DMS 273 (cell line): ENCODE measurements around the gene TCEA3.

Experiments used
- DNase-seq: peaks from one replicate; lab custom pipeline; 2025; ENCODE audit not compliant: unreplicated experiment; lab: John Stamatoyannopoulos, UW

Gene TCEA3

DNA sequence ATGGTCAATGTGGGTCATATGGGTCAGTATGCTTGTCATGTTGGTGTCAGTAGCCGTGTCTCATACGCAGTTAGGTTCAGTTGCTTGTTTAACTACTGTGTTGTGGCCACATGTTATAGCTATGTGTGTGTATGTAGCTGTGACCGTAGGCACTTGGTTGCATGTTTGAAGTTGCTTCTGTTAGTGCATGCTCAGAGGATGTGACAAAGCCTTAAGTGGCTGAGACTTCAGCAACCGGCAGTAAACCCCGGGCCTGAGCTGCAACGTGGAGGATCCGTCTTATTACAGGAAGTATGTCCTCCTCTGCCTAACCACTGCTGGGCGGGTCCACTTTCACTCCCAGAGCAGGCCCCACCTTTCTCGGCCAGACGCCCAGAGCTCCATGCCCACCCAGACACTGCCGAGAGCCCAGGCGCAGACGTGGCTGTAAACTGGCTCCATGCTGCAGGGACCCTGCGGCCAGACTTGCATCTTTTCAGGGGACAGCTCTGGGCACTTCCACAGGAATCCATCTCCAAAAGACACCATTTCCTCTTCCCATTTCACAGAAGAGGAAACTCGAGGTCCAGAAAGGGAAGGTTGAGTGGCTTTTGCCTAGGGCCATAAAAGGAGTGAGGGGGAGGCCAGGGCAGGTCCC lies 2.2 kb downstream of the TCEA3 start:
- DNase-seq, result no peak

DNA sequence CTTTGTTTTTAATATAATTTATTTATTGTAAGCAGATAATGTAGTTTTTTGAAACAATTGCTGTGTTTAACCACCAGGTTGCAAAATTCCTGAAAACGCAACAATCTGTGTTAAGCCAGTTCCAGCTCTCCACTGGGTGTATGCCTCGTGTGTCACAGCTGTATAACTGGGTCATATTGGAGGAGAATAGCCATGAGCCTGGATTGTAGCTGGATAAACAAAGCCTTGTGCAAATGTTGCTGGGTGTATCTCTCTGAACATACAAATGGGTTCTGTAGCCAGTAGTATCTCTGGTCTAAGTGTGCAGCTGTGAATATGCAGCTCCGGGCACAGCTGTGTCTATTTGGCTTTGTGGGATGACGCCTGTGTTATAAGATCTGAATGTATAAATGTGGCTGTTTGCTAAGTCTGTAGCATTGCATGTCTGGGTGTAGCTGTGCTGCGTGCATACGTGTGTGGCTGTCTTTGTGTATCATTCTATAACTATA lies 2.8 kb downstream of the TCEA3 start:
- DNase-seq, result peak; percentile 21

DNA sequence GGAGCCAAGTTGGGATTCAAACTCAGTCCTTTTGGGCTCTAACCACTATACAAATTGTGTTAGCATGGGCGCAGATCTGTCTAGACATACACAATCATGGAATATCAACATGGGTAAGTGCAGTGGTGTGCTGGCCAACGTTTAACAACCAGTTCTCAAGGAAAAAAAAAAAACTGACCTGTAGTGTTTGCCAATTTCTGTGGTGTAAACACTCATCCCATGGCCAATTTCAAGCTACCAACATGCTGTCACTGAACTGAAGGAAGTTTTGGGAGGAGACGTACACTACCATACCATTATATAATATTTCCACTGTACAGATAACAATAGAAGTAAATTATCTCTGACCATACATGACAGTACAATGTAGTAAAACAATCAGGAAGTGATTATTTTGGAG lies 3.2 kb downstream of the TCEA3 start:
- DNase-seq, result no peak

DNA sequence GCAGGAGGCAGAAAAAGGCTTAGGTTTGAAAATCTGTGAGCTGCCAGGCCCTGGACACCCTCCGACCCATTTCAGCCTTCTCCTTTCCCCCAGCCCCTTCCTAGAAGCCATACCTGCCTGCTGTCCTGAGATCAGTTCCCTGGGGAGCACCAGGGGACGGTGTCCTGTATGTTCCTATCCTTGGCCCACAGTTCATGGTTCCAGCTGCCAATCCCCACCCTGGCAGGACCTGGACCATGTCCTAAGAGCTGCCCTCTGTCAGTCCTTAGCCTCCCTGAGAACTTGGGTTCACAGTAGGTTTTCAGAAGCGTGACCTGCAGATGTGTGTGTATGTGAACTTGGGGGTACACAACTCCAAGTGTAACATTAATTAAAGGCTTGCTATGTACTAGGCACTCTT lies 3.8 kb downstream of the TCEA3 start:
- DNase-seq, result no peak

DNA sequence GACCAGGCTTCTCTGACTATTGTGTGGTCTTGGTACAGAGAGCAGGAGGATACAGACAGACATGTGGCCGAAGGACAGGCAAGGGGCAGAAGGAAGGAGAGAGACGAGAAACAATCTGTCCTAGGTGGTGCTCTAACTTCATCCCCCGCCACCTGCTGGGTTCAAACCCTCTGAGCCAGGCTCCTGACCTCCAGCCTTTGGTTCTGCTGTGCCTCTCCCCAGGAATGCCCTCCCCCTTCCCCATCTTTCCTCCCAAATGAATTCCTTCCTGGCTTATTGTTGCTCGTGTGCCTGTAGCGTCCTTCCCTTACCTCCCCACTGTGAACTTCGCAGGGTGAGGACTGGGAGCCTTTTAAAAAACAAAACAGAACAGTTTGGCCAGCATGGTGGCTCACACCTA lies 5.4 kb downstream of the TCEA3 start:
- DNase-seq, result peak; percentile 26

DNA sequence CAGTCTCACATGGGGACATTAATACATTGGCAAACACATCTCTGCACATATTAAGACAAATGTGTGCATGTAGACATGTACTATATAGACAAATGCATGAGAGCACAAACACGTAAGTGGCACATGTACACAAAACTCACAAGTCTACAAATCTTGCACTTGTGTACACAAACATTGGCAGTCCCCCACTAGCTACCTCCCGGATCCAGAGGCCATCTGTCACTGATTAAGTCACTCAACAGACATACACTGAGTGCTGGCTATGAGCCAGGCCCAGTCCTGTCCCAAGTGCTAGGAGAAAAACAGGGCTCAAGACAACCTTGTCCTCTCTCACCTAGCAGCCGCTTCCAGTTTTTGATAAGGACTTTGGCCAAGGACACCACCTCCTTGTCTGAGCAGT lies 7.0 kb downstream of the TCEA3 start:
- peak; percentile 97 for DNase-seq

DNA sequence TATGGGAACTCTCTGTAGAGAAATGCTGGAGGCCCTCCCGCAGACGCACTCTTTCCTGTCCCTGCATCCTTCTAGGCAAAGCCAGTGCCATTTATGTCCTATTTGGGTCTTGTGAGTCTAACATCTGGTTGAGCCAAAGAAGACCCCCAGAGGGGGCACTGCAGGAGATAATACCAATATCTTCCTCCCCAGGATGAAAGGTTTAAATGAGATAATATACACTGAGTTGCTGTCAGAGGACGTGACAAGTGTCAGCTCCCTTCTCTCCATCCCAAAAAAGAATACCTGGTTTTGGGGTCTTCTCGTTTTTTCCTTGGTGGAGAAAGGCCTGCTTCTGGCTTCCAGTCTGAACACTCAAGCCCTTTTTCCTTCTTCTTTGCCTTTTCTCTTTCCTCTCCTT lies 7.6 kb downstream of the TCEA3 start:
- DNase-seq, result no peak

DNA sequence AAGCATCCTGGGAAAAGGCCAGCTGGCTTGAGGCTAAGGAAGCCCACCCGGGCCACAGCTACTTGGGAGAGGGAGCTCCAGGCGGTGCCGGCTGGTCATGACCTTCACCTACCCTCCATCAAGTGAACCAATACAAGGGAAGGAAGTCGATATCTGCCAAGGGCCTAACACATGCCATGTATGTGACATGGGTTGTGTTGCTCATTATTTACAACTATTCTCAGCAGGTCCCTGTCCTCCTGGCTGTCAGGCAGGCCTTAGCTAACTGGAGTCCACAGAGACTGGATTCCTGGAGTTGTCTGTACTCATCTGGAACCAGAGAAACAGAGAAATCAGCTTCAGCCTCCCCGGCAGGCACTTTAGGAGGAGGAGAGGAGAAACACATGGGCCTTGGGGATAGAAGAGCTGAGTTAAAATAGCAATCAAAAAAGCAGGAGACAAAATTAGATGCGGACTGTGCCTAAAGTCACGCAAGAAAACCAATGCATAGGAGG lies 15.7 kb downstream of the TCEA3 start:
- DNase-seq, result no peak

DNA sequence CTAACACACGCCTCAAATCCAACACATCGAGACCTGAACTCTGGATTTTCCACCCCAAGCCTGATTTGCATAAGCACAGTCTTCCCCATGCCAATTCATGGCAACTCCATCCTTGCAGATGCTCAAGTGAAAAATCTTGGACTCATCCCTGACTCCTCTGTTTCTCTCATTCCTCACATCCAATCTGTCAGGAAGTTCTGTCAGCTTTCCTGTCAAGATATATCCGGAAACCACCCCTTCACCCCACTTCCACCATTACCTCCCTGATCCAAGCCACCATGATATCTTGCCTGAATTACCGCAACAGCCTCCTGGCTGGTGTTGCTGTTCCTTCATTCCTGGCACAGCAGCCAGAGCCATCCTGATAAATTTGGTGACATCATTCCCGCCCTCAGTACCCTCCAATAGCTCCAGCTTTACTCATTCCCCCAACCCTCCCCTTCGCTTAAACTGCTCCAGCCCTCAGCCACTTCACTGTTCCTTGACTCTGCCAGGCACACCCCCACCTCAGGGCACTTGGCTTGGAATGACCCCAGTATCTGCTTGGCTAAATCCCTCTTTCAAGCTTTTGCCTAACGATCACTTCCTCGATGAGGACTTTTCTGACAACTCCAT lies 17.4 kb downstream of the TCEA3 start:
- no peak for DNase-seq

DNA sequence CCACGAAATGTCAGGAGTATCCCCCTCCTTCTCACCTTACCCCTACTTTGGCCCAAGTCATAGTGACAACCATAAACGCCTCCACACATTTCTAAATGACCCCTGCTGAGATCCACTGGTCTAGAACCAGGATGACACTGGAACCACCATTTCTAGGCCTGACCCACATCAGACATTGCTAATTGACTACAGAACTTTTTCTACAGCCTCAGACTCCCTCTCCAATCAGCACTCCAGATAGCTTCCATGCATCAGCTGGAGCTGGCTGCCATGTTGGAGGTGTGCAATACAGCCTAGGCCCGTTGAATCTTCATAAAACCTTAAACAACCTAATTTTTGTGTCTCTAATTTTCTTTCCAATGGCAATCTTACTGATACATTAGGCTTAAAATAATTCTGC lies 18.6 kb downstream of the TCEA3 start:
- no peak for DNase-seq

DNA sequence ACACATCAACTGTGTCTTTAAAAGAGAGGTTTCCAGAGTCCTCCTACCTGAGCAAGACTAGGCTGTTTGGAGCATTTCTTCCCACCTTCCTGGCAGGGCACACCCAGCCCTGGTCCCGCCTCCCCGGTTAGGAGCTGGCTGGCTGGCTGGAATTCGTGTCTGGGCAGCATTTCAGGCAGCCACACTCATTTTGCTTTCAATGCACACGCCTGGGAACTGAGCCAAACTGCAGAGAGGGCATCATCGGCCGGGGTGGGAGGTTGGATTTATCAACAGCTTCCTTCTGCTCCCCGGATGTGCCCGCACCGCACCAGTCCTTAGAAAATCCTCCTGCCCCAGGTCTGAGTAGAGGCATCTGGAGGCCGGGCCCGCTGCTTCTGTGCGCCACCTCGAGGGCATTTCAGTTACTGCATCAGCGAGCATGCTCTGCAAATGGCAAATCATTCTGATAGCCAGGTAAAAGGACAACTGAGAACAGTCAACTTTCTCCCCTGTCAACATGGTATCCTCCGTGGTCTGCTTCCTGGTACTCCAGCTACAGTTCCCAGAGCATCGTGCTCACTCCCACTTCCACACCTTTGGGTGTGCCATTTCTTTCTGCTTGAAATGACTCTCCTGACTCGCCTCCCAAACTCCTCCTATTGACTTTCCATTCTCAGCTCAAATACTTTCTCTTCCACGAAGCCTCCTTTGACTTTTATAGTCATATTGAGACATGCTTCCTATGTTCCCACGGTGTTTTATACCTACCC lies 20.6 kb downstream of the TCEA3 start:
- DNase-seq, result peak; percentile 99

DNA sequence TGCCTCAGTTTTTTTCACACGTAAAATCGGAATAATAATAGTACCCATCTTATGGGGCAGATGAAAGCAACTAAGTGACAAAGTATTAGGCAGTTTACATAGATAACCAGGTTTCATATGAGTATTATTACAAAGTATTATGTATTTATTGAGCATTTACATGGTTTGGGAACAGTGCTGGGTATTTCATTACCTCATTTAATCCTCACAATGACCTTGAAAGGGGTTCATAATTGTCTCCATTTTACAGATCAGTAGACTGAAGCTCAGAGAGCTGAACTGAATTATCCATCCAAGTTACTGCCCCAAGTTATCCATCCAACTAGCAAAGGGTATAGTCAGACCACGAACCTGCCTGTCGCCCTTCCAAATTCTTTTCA lies 21.2 kb downstream of the TCEA3 start:
- no peak for DNase-seq

DNA sequence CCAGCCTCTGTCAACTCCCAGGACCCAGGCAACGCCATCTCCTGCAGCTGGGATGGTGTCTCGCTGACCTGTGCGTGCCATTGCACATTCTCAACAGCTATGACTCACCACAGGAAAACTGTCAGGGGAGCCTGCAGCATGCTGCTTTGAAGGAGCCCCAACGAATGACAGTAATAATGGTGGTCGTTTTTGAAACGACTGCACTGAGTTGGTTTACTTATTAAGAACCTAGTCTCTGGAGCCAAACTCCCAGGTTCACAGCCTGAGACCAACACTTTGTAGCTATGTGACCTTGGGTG lies 21.6 kb downstream of the TCEA3 start:
- DNase-seq, result no peak

DNA sequence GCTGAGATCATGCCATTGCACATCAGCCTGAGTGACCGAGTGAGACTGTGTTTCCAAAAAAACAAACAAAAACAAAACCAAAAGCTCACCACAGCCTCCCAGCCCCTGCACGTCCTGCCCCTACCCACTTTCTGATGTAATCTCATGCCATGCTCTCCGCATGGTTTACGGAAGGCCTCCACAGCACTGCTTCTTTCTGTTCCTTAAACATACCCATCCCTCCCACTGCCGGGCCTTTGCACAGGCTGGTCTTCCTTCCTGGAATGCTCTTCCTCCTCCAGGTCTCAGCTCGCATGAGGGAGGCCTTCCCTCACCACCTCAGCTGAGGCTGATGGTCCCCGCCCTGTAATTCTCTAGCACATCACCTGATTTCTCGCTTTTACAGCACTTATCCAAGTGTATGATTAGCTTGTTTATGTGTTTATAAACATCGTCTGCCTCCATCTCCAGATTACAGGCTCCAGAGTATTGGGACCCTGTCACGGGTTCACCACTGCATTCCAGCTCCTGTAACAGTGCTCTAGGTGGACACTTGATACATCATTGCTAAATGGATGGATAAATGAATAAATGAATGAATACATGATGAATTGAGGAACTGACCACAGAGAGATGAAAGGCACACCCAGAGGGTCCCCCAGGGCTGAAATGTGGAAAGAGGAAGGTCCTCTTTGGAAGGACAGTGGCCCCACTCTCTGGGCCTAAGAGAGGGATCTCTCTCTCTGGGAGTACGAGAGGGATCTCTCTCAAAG lies 22.1 kb downstream of the TCEA3 start:
- DNase-seq, result no peak

DNA sequence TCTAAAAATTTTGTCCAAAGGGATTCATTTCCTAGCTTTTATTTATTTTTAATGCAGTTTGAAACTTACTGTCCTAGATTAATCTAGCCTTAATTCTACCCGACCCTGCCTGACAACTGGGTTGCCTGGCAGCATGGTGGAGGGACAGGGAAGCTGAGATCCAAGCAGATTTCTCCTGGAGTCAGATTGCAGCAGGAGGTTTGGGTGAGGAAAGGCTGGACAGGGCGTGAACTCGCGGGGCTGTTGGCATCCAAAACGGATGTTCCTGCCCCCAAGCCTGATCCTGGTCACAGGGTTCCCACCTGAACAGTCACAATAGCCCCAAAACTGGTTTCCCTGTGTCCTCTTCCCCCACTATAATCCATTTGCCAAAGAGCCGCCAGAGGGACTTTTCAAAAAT lies 23.2 kb downstream of the TCEA3 start:
- DNase-seq, result peak; percentile 42

DNA sequence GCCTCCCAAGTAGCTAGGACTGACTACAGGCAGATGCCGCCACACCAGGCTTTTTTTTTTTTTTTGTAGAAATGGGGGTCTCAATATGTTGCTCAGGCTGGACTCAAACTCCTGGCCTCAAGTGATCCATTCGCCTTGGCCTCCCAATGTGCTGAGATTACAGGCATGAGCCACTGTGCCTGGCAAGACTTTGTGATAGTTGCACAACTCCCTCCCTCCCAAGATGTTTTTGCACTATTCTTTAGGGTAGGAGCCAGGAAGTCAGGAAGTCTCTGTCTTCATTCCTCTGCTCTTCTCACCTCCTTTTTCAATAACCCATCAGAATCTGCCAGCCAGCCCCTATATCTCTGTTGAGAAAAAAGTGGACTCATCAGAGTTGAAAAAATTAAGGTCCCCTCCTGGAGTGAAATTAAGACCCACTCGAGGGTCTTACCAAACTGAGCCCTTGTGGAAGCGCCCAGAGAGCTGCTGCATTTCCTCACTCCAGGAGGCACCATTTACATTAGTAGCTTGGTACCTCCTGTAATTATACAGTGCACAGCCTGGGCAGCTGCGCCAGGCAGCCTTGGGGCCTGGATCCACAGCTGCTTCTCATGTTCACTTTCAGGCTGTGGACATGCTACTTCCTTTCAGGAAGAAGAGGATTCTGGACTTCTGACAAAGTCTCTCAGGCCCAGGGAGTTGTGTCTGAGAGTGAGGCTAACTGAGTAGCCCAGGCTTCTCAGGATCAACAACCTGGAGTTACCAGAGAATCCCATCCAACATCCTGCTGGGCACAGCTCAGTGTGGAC lies 24.0 kb downstream of the TCEA3 start:
- DNase-seq, result peak; percentile 38

DNA sequence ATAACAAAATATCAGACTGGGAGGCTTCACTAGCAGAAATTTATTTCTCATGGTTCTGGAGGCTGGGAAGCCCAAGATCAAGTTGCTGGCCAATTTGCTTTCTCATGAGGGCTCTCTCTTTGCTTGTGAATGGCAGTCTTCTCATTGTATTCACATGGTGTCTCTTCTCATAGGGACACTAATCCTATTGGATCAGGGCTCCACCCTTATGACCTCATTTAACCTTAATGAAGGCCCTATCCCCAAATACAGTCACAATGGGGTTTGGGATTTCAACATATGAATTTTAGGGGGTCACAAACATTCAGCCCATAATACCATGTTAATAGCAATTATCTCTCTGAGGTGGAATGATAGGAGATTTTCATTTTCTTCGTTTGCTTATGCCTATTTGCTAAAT lies 25.3 kb downstream of the TCEA3 start:
- no peak for DNase-seq

DNA sequence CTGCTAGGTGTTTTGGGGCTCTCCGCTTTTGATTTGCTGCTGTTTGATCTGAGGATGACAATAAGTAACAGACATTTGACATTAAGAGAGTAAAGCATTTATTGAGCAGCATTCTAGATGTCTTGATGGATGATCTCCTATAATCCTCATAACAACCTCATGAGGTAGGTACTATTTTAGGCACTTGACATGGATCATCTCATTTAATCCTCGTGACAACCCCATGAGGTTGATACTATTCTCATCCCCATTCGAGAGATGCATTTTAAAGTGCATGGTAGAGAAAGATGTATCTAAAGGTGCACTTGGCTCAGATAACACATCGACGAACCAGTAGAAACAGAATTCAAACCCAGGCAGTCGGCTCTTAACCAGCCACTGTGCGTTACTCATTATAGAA lies 26.6 kb downstream of the TCEA3 start:
- DNase-seq, result no peak

DNA sequence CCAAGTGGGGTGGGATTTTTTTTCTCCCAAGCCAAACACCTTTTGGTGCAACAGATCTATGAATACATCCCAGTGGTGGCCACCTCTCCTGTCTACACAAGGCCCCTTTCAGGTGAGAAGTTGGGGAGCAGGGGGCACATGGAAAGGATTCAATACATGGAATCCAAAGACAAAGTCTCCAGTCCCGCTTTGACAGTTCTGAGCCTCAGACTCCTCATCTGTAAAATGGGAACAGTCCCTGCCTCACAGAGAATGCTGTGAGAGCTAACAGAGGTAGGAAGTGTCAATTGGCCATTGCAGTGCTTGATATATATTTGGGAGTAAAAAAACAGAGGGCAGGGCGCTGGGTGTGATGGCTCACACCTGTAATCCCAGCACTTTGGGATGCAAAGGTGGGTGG lies 28.2 kb downstream of the TCEA3 start:
- no peak for DNase-seq

DNA sequence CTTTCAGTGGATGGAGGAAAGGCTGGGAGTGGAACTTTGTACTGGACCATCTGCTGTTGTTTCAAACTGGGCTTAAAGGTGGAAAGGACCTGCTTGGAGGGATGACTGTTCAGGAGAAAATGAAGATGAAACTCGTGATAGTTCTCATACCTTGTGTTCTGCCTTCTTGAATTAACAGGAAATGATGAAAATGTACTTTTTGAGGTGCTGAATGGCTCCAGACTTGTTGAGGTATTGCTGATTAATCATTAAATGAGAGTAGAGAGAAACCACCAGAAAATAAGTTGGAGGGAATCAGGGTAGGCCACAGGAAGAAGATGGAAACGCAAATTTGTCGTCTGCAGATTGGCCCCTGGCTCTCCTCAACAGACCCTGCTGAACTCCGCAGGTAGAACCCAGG lies 28.7 kb downstream of the TCEA3 start:
- DNase-seq, result no peak

DNA sequence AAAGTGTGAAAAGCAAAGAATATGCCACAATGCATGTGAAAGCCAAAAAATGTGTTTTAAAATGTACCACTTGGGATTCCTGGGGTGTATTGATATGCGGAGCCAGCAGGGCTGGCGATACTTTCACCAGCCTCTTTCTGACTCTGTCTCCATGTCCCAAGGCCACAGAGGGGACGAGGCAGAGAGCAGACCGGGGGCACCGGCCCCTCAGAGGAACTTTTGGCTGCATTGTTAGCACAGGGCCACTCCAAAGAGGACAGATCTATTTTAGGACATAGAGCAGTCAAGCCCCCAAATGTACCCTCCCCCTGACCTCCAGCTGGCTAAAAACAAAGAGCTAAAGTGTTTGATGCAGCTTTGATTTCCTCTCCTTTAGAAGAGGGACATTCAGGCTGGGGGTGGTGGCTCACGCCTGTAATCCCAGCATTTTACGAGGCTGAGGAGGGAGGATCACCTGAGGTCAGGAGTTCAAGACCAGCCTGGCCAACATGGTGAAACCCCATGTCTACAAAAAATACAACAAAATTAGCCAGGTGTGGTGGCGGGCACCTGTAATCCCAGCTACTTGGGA lies 29.3 kb downstream of the TCEA3 start:
- DNase-seq, result no peak
